IMR-90 (cell line): Measurements from ENCODE around the gene TFCP2. TPM values are rescaled to one million over a fixed set of nuclear protein-coding genes. Genes with fewer than 3 reads are reported as not detected.

Experiments
- ATAC-seq: fragments of 200-7000 bp; cut with Tn5 transposase; 2 replicates; pipeline ENCODE4 v1.9.1; 2020; ENCODE audit warnings: low read depth, mild to moderate bottlenecking, moderate library complexity
- BruUV-seq: library from RNA; stranded (reverse); fragments of 400-500 nt; replicated peaks from 2 replicates; lab custom pipeline; 2021; lab: Mats Ljungman, UMichigan
- CTCF ChIA-PET: fragments of 300-600 bp; formaldehyde crosslinking; extraction: SDS; loops from one replicate; lab custom pipeline; 2021; ENCODE audit warnings: antibody characterized with exemption; lab: Yijun Ruan, JAX
- POLR2A ChIA-PET: fragments of 300-600 bp; sonication (Branson Sonifier 250); formaldehyde crosslinking; loops from one replicate; lab custom pipeline; 2022; ENCODE audit warnings: antibody characterized with exemption; ENCODE audit not compliant: unreplicated experiment; lab: Charles Lee
- DNase-seq: peaks from one replicate; pipeline ENCODE4 v3.0.0; 2013
- H2AFZ ChIP-seq: replicated peaks from 2 replicates; pipeline ENCODE3; 2013; ENCODE audit warnings: low read length, mild to moderate bottlenecking; ENCODE audit not compliant: poor library complexity
- H2AK5ac ChIP-seq: 2 replicates; pipeline ENCODE4 v1.6.1; 2013; ENCODE audit warnings: low read depth, low read length, inconsistent platforms
- H2AK9ac ChIP-seq: replicated peaks from 2 replicates; pipeline ENCODE3; 2013; ENCODE audit warnings: mild to moderate bottlenecking, low read depth, low read length, moderate library complexity; ENCODE audit not compliant: poor library complexity
- H2BK120ac ChIP-seq: 2 replicates; pipeline ENCODE4 v1.6.1; 2013; ENCODE audit warnings: low read depth, low read length, inconsistent platforms
- H2BK15ac ChIP-seq: 3 replicates; pipeline ENCODE4 v1.6.1; 2013; ENCODE audit warnings: low read depth, low read length, inconsistent platforms
- H2BK20ac ChIP-seq: 2 replicates; pipeline ENCODE4 v1.6.1; 2013; ENCODE audit warnings: low read depth, mild to moderate bottlenecking, inconsistent platforms, low read length, moderate library complexity
- H2BK5ac ChIP-seq: 2 replicates; pipeline ENCODE4 v1.6.1; 2013; ENCODE audit warnings: mild to moderate bottlenecking, low read depth, low read length, inconsistent platforms; ENCODE audit not compliant: poor library complexity, severe bottlenecking
- H3K14ac ChIP-seq: replicated peaks from 2 replicates; pipeline ENCODE4 v1.6.1; 2013; ENCODE audit warnings: low read depth, low read length, inconsistent platforms
- H3K18ac ChIP-seq: 2 replicates; pipeline ENCODE4 v1.6.1; 2013; ENCODE audit warnings: low read depth, low read length, control low read depth
- H3K23ac ChIP-seq: 2 replicates; pipeline ENCODE4 v1.6.1; 2013; ENCODE audit warnings: low read depth, low read length, inconsistent platforms
- H3K27ac ChIP-seq: 2 replicates; pipeline ENCODE4 v1.5.1; 2013; ENCODE audit warnings: mild to moderate bottlenecking, control low read depth, low read length; ENCODE audit not compliant: insufficient read depth
- H3K27me3 ChIP-seq: 2 replicates; pipeline ENCODE4 v1.6.1; 2013; ENCODE audit warnings: low read length; ENCODE audit not compliant: control insufficient read depth, insufficient read depth
- H3K36me3 ChIP-seq: 2 replicates; pipeline ENCODE4 v1.6.1; 2013; ENCODE audit warnings: low read length, mixed read lengths; ENCODE audit not compliant: control insufficient read depth, insufficient read depth
- H3K4ac ChIP-seq: 2 replicates; pipeline ENCODE4 v1.6.1; 2013; ENCODE audit warnings: low read depth, low read length, inconsistent platforms
- H3K4me1 ChIP-seq: 2 replicates; pipeline ENCODE4 v1.6.1; 2013; ENCODE audit warnings: low read length, mixed read lengths; ENCODE audit not compliant: control insufficient read depth, insufficient read depth
- H3K4me2 ChIP-seq: 2 replicates; pipeline ENCODE4 v1.6.1; 2013; ENCODE audit warnings: low read depth, mild to moderate bottlenecking, control low read depth, low read length, moderate library complexity
- H3K4me3 ChIP-seq: 2 replicates; pipeline ENCODE4 v1.5.1; 2013; ENCODE audit warnings: low read depth, mild to moderate bottlenecking, control low read depth, low read length, moderate library complexity; ENCODE audit not compliant: insufficient read depth
- H3K56ac ChIP-seq: 2 replicates; pipeline ENCODE4 v1.6.1; 2013; ENCODE audit warnings: low read length, inconsistent platforms; ENCODE audit not compliant: insufficient read depth; ENCODE audit errors: extremely low read depth
- H3K79me1 ChIP-seq, 2 experiments: 2 replicates each; pipeline ENCODE4 v1.6.1; 2013; ENCODE audit warnings: low read length in 2 of 2, inconsistent platforms in 1 of 2, low read depth in 1 of 2
- H3K9ac ChIP-seq: 2 replicates; pipeline ENCODE4 v1.6.1; 2013; ENCODE audit warnings: low read depth, low read length, control low read depth
- H3K9me1 ChIP-seq: 2 replicates; pipeline ENCODE4 v1.6.1; 2013; ENCODE audit warnings: low read length, inconsistent platforms; ENCODE audit not compliant: insufficient read depth
- H3K9me3 ChIP-seq: 2 replicates; pipeline ENCODE4 v1.6.1; 2013; ENCODE audit warnings: low read length; ENCODE audit not compliant: control insufficient read depth, insufficient read depth
- H4K20me1 ChIP-seq: 2 replicates; pipeline ENCODE4 v1.6.1; 2013; ENCODE audit warnings: low read length, inconsistent platforms; ENCODE audit not compliant: insufficient read depth
- H4K5ac ChIP-seq: 2 replicates; pipeline ENCODE4 v1.6.1; 2013; ENCODE audit warnings: mild to moderate bottlenecking, low read depth, low read length, control low read depth
- H4K8ac ChIP-seq, 2 experiments: 2 replicates each; pipeline ENCODE4 v1.6.1; 2013; ENCODE audit warnings: low read depth in 2 of 2, low read length in 2 of 2, control low read depth in 1 of 2, inconsistent platforms in 1 of 2
- H4K91ac ChIP-seq: 2 replicates; pipeline ENCODE4 v1.6.1; 2013; ENCODE audit warnings: low read depth, low read length, inconsistent platforms; ENCODE audit not compliant: insufficient read depth
- ELK1 ChIP-seq: fragments of 150-350 bp; IDR thresholded peaks from 2 replicates; pipeline ENCODE4 v1.6.1; 2016; ENCODE audit warnings: low read depth, mild to moderate bottlenecking, low read length, moderate library complexity, borderline replicate concordance
- FOS ChIP-seq: fragments of 150-350 bp; IDR thresholded peaks from 2 replicates; pipeline ENCODE4 v1.6.1; 2016; ENCODE audit warnings: low read depth, low read length
- POLR2A ChIP-seq: IDR thresholded peaks from 2 replicates; pipeline ENCODE4 v1.6.1; 2012; ENCODE audit warnings: mild to moderate bottlenecking, low read depth, low read length
- RAD21 ChIP-seq: IDR thresholded peaks from 2 replicates; pipeline ENCODE4 v1.6.1; 2012; ENCODE audit warnings: low read length, improper control_type of control experiment
- RCOR1 ChIP-seq: IDR thresholded peaks from 2 replicates; pipeline ENCODE4 v1.6.1; 2012; ENCODE audit warnings: mild to moderate bottlenecking, low read length, improper control_type of control experiment; ENCODE audit not compliant: insufficient replicate concordance
- USF2 ChIP-seq: fragments of 150-350 bp; IDR thresholded peaks from 2 replicates; pipeline ENCODE4 v1.6.1; 2017; ENCODE audit warnings: mild to moderate bottlenecking, antibody characterized with exemption, low read length, low read depth
- WGBS, 2 experiments: methylation state at CpG; one replicate each; pipeline versions ENCODE4 v1.1.5 to v1.1.7; 2013; ENCODE audit warnings: missing lambda C conversion rate in 2 of 2; ENCODE audit not compliant: insufficient read length in 1 of 2; ENCODE audit errors: extremely low coverage in 2 of 2; 5-methylcytosine and 5-hydroxymethylcytosine counted together
- dilution Hi-C: fragments of 300-500 bp; cut with HindIII; formaldehyde crosslinking; loops from one replicate; pipeline ENCODE4 v1.14.3; 2018; ENCODE audit warnings: low sequenced_read_pairs; ENCODE audit not compliant: unreplicated experiment
- in situ Hi-C: fragments of 300-500 bp; cut with MboI; formaldehyde crosslinking; loops from 3 replicates; pipeline ENCODE4 v1.14.3; 2019; ENCODE audit warnings: low sequenced_read_pairs, inconsistent platforms, mixed read lengths
- intact Hi-C: fragments of 100-400 bp; cut with micrococcal nuclease; formaldehyde crosslinking; loops from 2 replicates; pipeline ENCODE4 v1.10.0; 2022
- polyA plus RNA-seq, 3 experiments: library from polyadenylated mRNA; depleted of rRNA; stranded (reverse); fragments of >200 nt; gene quantifications; 2 replicates each; pipeline ENCODE4 v1.2.3, GENCODE V29; 2012; ENCODE audit warnings: low replicate concordance in 1 of 3
- total RNA-seq: library from RNA; depleted of rRNA; stranded (reverse); fragments of >200 nt; gene quantifications from 2 replicates; pipeline ENCODE4 v1.2.3, GENCODE V29; 2012
- TF ChIP-seq, protein P1 (sequence below): conservative IDR thresholded peaks from 2 replicates; pipeline ENCODE4 v1.5.1; 2012; ENCODE audit warnings: mild to moderate bottlenecking, low read depth, low read length, improper control_type of control experiment

Gene TFCP2
- total and polyA plus RNA-seq, 2 of the 4 experiments (the other 2 are of a cell fraction) = 10.0 to 15.4 TPM

DNA sequence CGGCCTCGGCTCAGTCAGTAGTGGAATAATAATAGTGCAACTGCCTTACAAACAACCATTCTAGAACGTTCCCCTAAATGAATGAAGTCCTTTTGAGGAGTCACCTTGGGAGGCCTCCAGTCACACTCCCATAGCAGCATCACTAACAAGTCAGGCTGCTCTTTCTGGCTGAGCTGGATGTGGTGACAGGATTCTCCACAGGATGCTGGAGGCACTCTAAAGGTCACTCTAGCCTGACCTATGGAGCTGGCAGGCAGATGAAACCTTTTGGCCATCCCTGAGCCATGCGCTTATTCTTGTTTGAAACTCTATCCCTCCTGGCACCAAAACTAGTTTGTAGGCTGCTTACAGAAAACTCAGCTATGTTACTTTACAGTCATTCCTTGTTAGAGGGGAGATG, 17.9 kb upstream of the TFCP2 start:
- no peak overlapping the region for H3K14ac ChIP-seq
- TF ChIP-seq ELK1 (no peak), USF2 (no peak), FOS (no peak), RAD21 (no peak), RCOR1 (no peak), POLR2A (no peak)
- TF ChIP-seq, protein P1, sequence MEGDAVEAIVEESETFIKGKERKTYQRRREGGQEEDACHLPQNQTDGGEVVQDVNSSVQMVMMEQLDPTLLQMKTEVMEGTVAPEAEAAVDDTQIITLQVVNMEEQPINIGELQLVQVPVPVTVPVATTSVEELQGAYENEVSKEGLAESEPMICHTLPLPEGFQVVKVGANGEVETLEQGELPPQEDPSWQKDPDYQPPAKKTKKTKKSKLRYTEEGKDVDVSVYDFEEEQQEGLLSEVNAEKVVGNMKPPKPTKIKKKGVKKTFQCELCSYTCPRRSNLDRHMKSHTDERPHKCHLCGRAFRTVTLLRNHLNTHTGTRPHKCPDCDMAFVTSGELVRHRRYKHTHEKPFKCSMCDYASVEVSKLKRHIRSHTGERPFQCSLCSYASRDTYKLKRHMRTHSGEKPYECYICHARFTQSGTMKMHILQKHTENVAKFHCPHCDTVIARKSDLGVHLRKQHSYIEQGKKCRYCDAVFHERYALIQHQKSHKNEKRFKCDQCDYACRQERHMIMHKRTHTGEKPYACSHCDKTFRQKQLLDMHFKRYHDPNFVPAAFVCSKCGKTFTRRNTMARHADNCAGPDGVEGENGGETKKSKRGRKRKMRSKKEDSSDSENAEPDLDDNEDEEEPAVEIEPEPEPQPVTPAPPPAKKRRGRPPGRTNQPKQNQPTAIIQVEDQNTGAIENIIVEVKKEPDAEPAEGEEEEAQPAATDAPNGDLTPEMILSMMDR = no peak
- dilution Hi-C loops = no loop called here
- H4K5ac ChIP-seq = no peak overlapping the region
- intact Hi-C loops = no loop called here
- H3K23ac ChIP-seq = no peak overlapping the region
- H3K4me3 ChIP-seq = no peak overlapping the region
- no peak overlapping the region for H2AK9ac ChIP-seq
- H2BK5ac ChIP-seq = no peak overlapping the region
- ATAC-seq = peak; percentile 35; the same call in 1 of the 2 replicates
- BruUV-seq = no TSS peak
- no peaks in the 10 kb centered on the region for H3K9me3 ChIP-seq
- no peak overlapping the region for H3K9ac ChIP-seq
- H3K4ac ChIP-seq = no peak overlapping the region
- H2BK120ac ChIP-seq = no peak overlapping the region
- H2AK5ac ChIP-seq = no peak overlapping the region
- in situ Hi-C loops = no loop called here
- H2BK15ac ChIP-seq = no peak overlapping the region
- no peak for DNase-seq
- no peak overlapping the region for H2AFZ ChIP-seq
- H3K27me3 ChIP-seq = no peaks in the 10 kb centered on the region
- peaks cover 16% of the 10 kb centered on the region for H3K36me3 ChIP-seq
- no peaks in the 10 kb centered on the region for H3K4me1 ChIP-seq
- no peak overlapping the region for H4K91ac ChIP-seq
- H3K79me1 ChIP-seq = no peaks in the 10 kb centered on the region
- H4K8ac ChIP-seq = no peak overlapping the region
- H2BK20ac ChIP-seq = no peak overlapping the region
- H3K18ac ChIP-seq = no peak overlapping the region
- no peak overlapping the region for H3K27ac ChIP-seq
- WGBS, 2 experiments = 100% methylated on average over 1 of the region's 4 CpGs; no CpG with 5 or more reads in 1 of the 2 experiments
- no peak overlapping the region for H3K56ac ChIP-seq
- no peaks in the 10 kb centered on the region for H4K20me1 ChIP-seq
- ChIA-PET CTCF (interaction anchor here (0.6 kb wide), 1 partner anchor 16 kb away, joined by 7 read pairs; no protein-coding TSS in a partner anchor), POLR2A (interaction anchor here (0.6 kb wide), 1 partner anchor 27 kb away, joined by 14 read pairs; the partner anchor contains the start of gene POU6F1)
- 0 out of 2 replicates have a peak, but pooled peaks cover 2% of the 10 kb centered on the region for H3K9me1 ChIP-seq
- H3K4me2 ChIP-seq = no peak overlapping the region
